ENCODE results near the gene PATJ. TPM values are rescaled to one million over a fixed set of nuclear protein-coding genes. Genes with fewer than 3 reads are reported as not detected.

The PATJ gene
- total and polyA plus RNA-seq, 2 of the 13 experiments (the other 11 are each of a cell fraction or from before 2014, with no cell fraction given), result 6.2 to 16.8 TPM

DNA sequence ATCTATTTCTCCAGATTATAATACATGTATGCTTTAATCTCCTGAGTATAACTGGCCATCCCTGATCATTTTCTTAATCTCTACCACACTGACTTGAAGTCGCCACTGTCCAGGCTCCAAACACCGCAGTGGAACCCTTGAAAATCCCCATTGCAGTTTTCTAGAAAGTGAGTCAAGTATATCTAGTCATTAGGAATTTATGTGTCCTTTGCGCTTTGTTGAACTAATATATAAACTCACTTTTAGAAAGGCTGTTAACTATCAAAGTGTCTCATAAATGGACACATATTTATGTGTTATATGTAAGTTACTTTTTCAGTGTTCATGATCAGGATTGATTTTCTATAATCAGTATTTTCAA is 211.5 kb downstream of the PATJ start:
- CTCF ChIA-PET (ENCODE audit: low intra/inter-chr PET ratio, low total read pairs), result no interaction called here
- FAIRE-seq (no peak), DNase-seq (ENCODE audit: low spot score) (no peak), ATAC-seq (no peak)
- H3K9ac ChIP-seq (ENCODE audit: insufficient read depth, low read depth, low read length), result no peak overlapping the region
- no peaks in the 10 kb centered on the region for H3K9me3 ChIP-seq (ENCODE audit: low read length)
- no peaks in the 10 kb centered on the region for H3K79me2 ChIP-seq (ENCODE audit: insufficient read depth, low read length)
- no TSS peak for BruUV-seq (replicated peaks)
- TF ChIP-seq ZNF839 (CRISPR knock-in tag; IDR thresholded peaks at IDR 0.05; ENCODE audit: borderline replicate concordance) (no peak), ZNF564 (CRISPR knock-in tag; IDR thresholded peaks at IDR 0.05) (no peak), SOX5 (CRISPR knock-in tag; IDR thresholded peaks at IDR 0.05; ENCODE audit: borderline replicate concordance) (no peak), ZFP36 (IDR thresholded peaks at IDR 0.05; ENCODE audit: borderline replicate concordance, low read depth, low read length, partially characterized antibody) (no peak), NRL (CRISPR knock-in tag; IDR thresholded peaks at IDR 0.05; ENCODE audit: borderline replicate concordance) (no peak)
- TF ChIP-seq, protein P1, sequence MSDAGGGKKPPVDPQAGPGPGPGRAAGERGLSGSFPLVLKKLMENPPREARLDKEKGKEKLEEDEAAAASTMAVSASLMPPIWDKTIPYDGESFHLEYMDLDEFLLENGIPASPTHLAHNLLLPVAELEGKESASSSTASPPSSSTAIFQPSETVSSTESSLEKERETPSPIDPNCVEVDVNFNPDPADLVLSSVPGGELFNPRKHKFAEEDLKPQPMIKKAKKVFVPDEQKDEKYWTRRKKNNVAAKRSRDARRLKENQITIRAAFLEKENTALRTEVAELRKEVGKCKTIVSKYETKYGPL (CRISPR knock-in tag; IDR thresholded peaks at IDR 0.05), result no peak
- H3K4me2 ChIP-seq (ENCODE audit: low read depth, low read length), result no peak overlapping the region
- no peak overlapping the region for H2AFZ ChIP-seq (ENCODE audit: low read length)
- no peaks in the 10 kb centered on the region for H3K36me3 ChIP-seq (replicated peaks in 1 of 2; ENCODE audit: control insufficient read depth in 1 of 2, insufficient read depth in 2 of 2, low read length in 2 of 2)
- H3K4me1 ChIP-seq (ENCODE audit: insufficient read depth, low read length), result peaks cover 6% of the 10 kb centered on the region; the same call in 1 of the 2 replicates
- POLR2A ChIA-PET, result no interaction called here
- 96% methylated on average over 3 of the region's 3 CpGs for WGBS (ENCODE audit: low lambda C conversion rate)
- no peaks in the 10 kb centered on the region for H4K20me1 ChIP-seq (ENCODE audit: insufficient read depth, low read length)
- intact Hi-C loops (cut with micrococcal nuclease; ENCODE audit: unreplicated experiment) (loop anchor here (10.0 kb wide), 1 partner anchor 121 kb away; no protein-coding TSS in a partner anchor), in situ Hi-C loops (cut with HindIII; ENCODE audit: extremely low pct_ligation_motif_present, low pct_unique_long_range_greater_than_20kb) (no loop called here)
- H3K27ac ChIP-seq (ENCODE audit: extremely low read length, insufficient read depth, low read length), result no peak overlapping the region
- no peaks in the 10 kb centered on the region for H3K27me3 ChIP-seq (ENCODE audit: control insufficient read depth in 1 of 2, insufficient read depth in 2 of 2, low read length in 2 of 2)
- no peak overlapping the region for H3K4me3 ChIP-seq (replicated peaks in 1 of 3; ENCODE audit: insufficient read depth in 1 of 3, low read depth in 2 of 3, low read length in 3 of 3)

DNA sequence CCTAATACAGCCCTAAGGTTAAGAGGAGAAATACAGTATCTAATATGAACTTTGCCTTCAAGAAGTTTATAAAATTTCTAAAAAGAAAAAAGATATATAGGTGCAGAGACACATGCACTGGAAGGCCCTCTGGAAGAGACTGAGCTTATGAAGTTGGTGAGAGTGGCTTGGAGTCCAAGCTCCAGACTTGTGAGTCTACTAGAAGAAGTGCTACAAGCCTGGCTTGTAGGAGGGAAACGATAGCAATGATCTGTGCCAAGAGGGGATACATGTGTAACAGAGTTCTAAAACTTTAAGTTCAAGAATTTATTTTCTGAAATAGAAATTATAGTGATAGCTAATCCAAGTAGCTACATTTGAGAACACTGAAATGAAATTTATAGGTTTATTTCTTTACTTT is 213.0 kb downstream of the PATJ start:
- DNase-seq (ENCODE audit: low spot score) (no peak), ATAC-seq (no peak), FAIRE-seq (no peak)
- H3K4me2 ChIP-seq (ENCODE audit: low read depth, low read length), result no peak overlapping the region
- WGBS (ENCODE audit: low lambda C conversion rate), result 92% methylated on average over 1 of the region's 1 CpG
- intact Hi-C loops (cut with micrococcal nuclease; ENCODE audit: unreplicated experiment) (loop anchor here (10.0 kb wide), 1 partner anchor 120 kb away; no protein-coding TSS in a partner anchor), in situ Hi-C loops (cut with HindIII; ENCODE audit: extremely low pct_ligation_motif_present, low pct_unique_long_range_greater_than_20kb) (no loop called here)
- no peak for TF ChIP-seq AHR (CRISPR knock-in tag; IDR thresholded peaks at IDR 0.05)
- TF ChIP-seq, protein P2, sequence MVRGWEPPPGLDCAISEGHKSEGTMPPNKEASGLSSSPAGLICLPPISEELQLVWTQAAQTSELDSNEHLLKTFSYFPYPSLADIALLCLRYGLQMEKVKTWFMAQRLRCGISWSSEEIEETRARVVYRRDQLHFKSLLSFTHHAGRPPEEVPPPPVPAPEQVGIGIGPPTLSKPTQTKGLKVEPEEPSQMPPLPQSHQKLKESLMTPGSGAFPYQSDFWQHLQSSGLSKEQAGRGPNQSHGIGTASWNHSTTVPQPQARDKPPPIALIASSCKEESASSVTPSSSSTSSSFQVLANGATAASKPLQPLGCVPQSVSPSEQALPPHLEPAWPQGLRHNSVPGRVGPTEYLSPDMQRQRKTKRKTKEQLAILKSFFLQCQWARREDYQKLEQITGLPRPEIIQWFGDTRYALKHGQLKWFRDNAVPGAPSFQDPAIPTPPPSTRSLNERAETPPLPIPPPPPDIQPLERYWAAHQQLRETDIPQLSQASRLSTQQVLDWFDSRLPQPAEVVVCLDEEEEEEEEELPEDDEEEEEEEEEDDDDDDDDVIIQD (CRISPR knock-in tag; IDR thresholded peaks at IDR 0.05; ENCODE audit: low read depth), result no peak
- TF ChIP-seq, protein P3, sequence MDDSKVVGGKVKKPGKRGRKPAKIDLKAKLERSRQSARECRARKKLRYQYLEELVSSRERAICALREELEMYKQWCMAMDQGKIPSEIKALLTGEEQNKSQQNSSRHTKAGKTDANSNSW (CRISPR knock-in tag; IDR thresholded peaks at IDR 0.05; ENCODE audit: borderline replicate concordance), result no peak
- TF ChIP-seq, protein P4, sequence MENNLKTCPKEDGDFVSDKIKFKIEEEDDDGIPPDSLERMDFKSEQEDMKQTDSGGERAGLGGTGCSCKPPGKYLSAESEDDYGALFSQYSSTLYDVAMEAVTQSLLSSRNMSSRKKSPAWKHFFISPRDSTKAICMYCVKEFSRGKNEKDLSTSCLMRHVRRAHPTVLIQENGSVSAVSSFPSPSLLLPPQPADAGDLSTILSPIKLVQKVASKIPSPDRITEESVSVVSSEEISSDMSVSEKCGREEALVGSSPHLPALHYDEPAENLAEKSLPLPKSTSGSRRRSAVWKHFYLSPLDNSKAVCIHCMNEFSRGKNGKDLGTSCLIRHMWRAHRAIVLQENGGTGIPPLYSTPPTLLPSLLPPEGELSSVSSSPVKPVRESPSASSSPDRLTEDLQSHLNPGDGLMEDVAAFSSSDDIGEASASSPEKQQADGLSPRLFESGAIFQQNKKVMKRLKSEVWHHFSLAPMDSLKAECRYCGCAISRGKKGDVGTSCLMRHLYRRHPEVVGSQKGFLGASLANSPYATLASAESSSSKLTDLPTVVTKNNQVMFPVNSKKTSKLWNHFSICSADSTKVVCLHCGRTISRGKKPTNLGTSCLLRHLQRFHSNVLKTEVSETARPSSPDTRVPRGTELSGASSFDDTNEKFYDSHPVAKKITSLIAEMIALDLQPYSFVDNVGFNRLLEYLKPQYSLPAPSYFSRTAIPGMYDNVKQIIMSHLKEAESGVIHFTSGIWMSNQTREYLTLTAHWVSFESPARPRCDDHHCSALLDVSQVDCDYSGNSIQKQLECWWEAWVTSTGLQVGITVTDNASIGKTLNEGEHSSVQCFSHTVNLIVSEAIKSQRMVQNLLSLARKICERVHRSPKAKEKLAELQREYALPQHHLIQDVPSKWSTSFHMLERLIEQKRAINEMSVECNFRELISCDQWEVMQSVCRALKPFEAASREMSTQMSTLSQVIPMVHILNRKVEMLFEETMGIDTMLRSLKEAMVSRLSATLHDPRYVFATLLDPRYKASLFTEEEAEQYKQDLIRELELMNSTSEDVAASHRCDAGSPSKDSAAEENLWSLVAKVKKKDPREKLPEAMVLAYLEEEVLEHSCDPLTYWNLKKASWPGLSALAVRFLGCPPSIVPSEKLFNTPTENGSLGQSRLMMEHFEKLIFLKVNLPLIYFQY (CRISPR knock-in tag; IDR thresholded peaks at IDR 0.05; ENCODE audit: borderline replicate concordance), result no peak
- H3K27ac ChIP-seq (ENCODE audit: extremely low read length, insufficient read depth, low read length), result no peak overlapping the region
- H3K9ac ChIP-seq (ENCODE audit: insufficient read depth, low read depth, low read length), result no peak overlapping the region
- no peaks in the 10 kb centered on the region for H4K20me1 ChIP-seq (ENCODE audit: insufficient read depth, low read length)
- H3K27me3 ChIP-seq (ENCODE audit: control insufficient read depth in 1 of 2, insufficient read depth in 2 of 2, low read length in 2 of 2), result no peaks in the 10 kb centered on the region
- ChIA-PET POLR2A (no interaction called here), CTCF (ENCODE audit: low intra/inter-chr PET ratio, low total read pairs) (no interaction called here)
- H3K9me3 ChIP-seq (ENCODE audit: low read length), result no peaks in the 10 kb centered on the region
- no peaks in the 10 kb centered on the region for H3K79me2 ChIP-seq (ENCODE audit: insufficient read depth, low read length)
- no peaks in the 10 kb centered on the region for H3K36me3 ChIP-seq (replicated peaks in 1 of 2; ENCODE audit: control insufficient read depth in 1 of 2, insufficient read depth in 2 of 2, low read length in 2 of 2)
- peaks cover 6% of the 10 kb centered on the region; the same call in 1 of the 2 replicates for H3K4me1 ChIP-seq (ENCODE audit: insufficient read depth, low read length)
- no TSS peak for BruUV-seq (replicated peaks)
- no peak overlapping the region for H3K4me3 ChIP-seq (replicated peaks in 1 of 3; ENCODE audit: insufficient read depth in 1 of 3, low read depth in 2 of 3, low read length in 3 of 3)
- no peak overlapping the region for H2AFZ ChIP-seq (ENCODE audit: low read length)
